ENCODE results near the gene TNC.
A peak's percentile ranks its signal among the peaks of the same experiment; 100 is the strongest.

- peak; percentile 29 to 51 (median 51) for TF ChIP-seq CTCF (IDR thresholded peaks at IDR 0.05)
- TF ChIP-seq EP300 (IDR thresholded peaks at IDR 0.05): no peak
- no peak for TF ChIP-seq POLR2A (IDR thresholded peaks at IDR 0.05)
Measured at GRCh38 chr9:115013998-115014397, 104.0 kb downstream of the TNC start.
